Measurements from ENCODE around the gene GID4. TPM values are rescaled to one million over a fixed set of nuclear protein-coding genes. Genes with fewer than 3 reads are reported as not detected.

The GID4 gene
- total RNA-seq, 1 experiment from 2014 or later = 11.4 TPM

- H3K18ac ChIP-seq (ENCODE audit: insufficient read length, low read depth, low read length) = no peak overlapping the region
- Mint-ChIP-seq H3K4me1 (peaks cover 2 to 3% of the 10 kb centered on the region in 2 experiments; a peak in 1 of 4 replicates), H3K27me3 (ENCODE audit: low read depth) (peaks cover 3% of the 10 kb centered on the region), H3K27ac (peak overlapping the region in 1 of 3 experiments; percentile 86; a peak in 1 of 7 replicates), H3K9me3 (no peaks in the 10 kb centered on the region), H3K36me3 (ENCODE audit: insufficient read depth in 1 of 3, low read depth in 3 of 3) (no peaks in the 10 kb centered on the region), H3K4me3 (no peak overlapping the region)
- no peak overlapping the region for H2AFZ ChIP-seq (ENCODE audit: low read length)
- no peak overlapping the region for H2AK5ac ChIP-seq (ENCODE audit: insufficient read length, low read length)
- H3K79me1 ChIP-seq (ENCODE audit: insufficient read depth, low read depth, low read length, poor library complexity, severe bottlenecking) = no peaks in the 10 kb centered on the region
- H3K4ac ChIP-seq (ENCODE audit: low read depth, low read length) = no peak overlapping the region
- no peak for DNase-seq
- no peak overlapping the region for H3K56ac ChIP-seq (ENCODE audit: insufficient read length, low read depth, low read length)
- H3K4me1 ChIP-seq (ENCODE audit: insufficient read depth, low read length) = no peaks in the 10 kb centered on the region
- no peaks in the 10 kb centered on the region for H4K20me1 ChIP-seq (ENCODE audit: control insufficient read depth, insufficient read depth, insufficient read length)
- no peak overlapping the region for H3K4me2 ChIP-seq (ENCODE audit: insufficient read depth, insufficient read length, low read length)
- WGBS (ENCODE audit: extremely low coverage, insufficient read length, low lambda C conversion rate) = no CpG with 5 or more reads among the region's 10 CpGs
- no peaks in the 10 kb centered on the region for H3K9me3 ChIP-seq (ENCODE audit: control insufficient read depth, low read depth, low read length)
- no peak overlapping the region for H3K14ac ChIP-seq (ENCODE audit: insufficient read depth, low read length)
- H3K27me3 ChIP-seq (ENCODE audit: insufficient read depth, low read length) = no peaks in the 10 kb centered on the region
- H2BK15ac ChIP-seq (ENCODE audit: low read depth, low read length) = no peak overlapping the region
- H4K8ac ChIP-seq (replicated peaks; ENCODE audit: insufficient read length, low read depth, low read length) = no peak overlapping the region
- no peak overlapping the region for H3K27ac ChIP-seq (ENCODE audit: insufficient read length, low read depth, low read length)
- no peak overlapping the region for H2BK120ac ChIP-seq (ENCODE audit: low read depth, low read length, poor library complexity, severe bottlenecking)
- no peak overlapping the region for H4K91ac ChIP-seq (ENCODE audit: insufficient read length, low read depth, low read length)
- peaks cover 3% of the 10 kb centered on the region for H3K23me2 ChIP-seq (ENCODE audit: insufficient read length, low read depth, low read length, poor library complexity, severe bottlenecking)
- no peaks in the 10 kb centered on the region for H3K79me2 ChIP-seq (ENCODE audit: insufficient read depth, low read length)
- H3K9ac ChIP-seq (ENCODE audit: extremely low read depth, insufficient read length, low read length) = no peak overlapping the region
- no peak overlapping the region for H2BK20ac ChIP-seq (ENCODE audit: low read depth, low read length, poor library complexity, severe bottlenecking)
- TF ChIP-seq, protein P1, sequence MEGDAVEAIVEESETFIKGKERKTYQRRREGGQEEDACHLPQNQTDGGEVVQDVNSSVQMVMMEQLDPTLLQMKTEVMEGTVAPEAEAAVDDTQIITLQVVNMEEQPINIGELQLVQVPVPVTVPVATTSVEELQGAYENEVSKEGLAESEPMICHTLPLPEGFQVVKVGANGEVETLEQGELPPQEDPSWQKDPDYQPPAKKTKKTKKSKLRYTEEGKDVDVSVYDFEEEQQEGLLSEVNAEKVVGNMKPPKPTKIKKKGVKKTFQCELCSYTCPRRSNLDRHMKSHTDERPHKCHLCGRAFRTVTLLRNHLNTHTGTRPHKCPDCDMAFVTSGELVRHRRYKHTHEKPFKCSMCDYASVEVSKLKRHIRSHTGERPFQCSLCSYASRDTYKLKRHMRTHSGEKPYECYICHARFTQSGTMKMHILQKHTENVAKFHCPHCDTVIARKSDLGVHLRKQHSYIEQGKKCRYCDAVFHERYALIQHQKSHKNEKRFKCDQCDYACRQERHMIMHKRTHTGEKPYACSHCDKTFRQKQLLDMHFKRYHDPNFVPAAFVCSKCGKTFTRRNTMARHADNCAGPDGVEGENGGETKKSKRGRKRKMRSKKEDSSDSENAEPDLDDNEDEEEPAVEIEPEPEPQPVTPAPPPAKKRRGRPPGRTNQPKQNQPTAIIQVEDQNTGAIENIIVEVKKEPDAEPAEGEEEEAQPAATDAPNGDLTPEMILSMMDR (conservative IDR thresholded peaks at IDR 0.05) = no peak
- H4K5ac ChIP-seq (ENCODE audit: insufficient read length, low read depth, low read length) = peak overlapping the region; percentile 50
- H3K23ac ChIP-seq (ENCODE audit: insufficient read length, low read depth, low read length) = no peak overlapping the region
- no peak overlapping the region for H2BK5ac ChIP-seq (ENCODE audit: insufficient read length, low read length)
- no peak overlapping the region for H2BK12ac ChIP-seq (ENCODE audit: insufficient read length, low read depth, low read length)
- H3T11ph ChIP-seq (ENCODE audit: low read length) = no peak overlapping the region
These were observed 49.6 kb upstream of the GID4 start for GRCh38 chr17:17989618-17990017.
